H1 (cell line): ENCODE data around the gene AMN1. TPM values are rescaled to one million over a fixed set of nuclear protein-coding genes. Genes with fewer than 3 reads are reported as not detected.
"Not testable (repeated sequence)": the region's sequence is repeated elsewhere in the genome, so short reads cannot be mapped to it uniquely, and the experiment has no call there.

Experiments
- CTCF ChIA-PET: fragments of 300-600 bp; sonication (Branson Sonifier 250); formaldehyde crosslinking; loops from one replicate; lab custom pipeline; 2021; ENCODE audit not compliant: partially characterized antibody; lab: Charles Lee
- POLR2A ChIA-PET: fragments of 300-600 bp; sonication (Branson Sonifier 250); formaldehyde crosslinking; loops from one replicate; lab custom pipeline; 2021; ENCODE audit warnings: inconsistent platforms; ENCODE audit not compliant: partially characterized antibody; lab: Charles Lee
- DNase-seq, 2 experiments: peaks; one replicate each; pipeline versions ENCODE4 v3.0.0 to v3.0.0-alpha.2; 2010 to 2022; ENCODE audit warnings: low spot score in 2 of 2, low read depth in 1 of 2, mixed read lengths in 1 of 2
- FAIRE-seq: peaks from 2 replicates; lab custom pipeline; 2011; peaks lifted over from hg19 to GRCh38; lab: Jason Lieb, UNC
- H2AFZ ChIP-seq: 2 replicates; pipeline ENCODE4 v1.8.1; 2012; ENCODE audit warnings: low read length, inconsistent platforms
- H2AK5ac ChIP-seq: 2 replicates; pipeline ENCODE4 v1.6.1; 2013; ENCODE audit warnings: low read depth, low read length
- H2BK120ac ChIP-seq: replicated peaks from 2 replicates; pipeline ENCODE3; 2013; ENCODE audit warnings: low read depth, low read length, inconsistent platforms
- H2BK12ac ChIP-seq: 2 replicates; pipeline ENCODE4 v1.6.1; 2013; ENCODE audit warnings: low read depth, low read length
- H2BK15ac ChIP-seq: 2 replicates; pipeline ENCODE4 v1.6.1; 2013; ENCODE audit warnings: low read length
- H2BK20ac ChIP-seq: 2 replicates; pipeline ENCODE4 v1.6.1; 2013; ENCODE audit warnings: low read length
- H2BK5ac ChIP-seq: 2 replicates; pipeline ENCODE4 v1.6.1; 2013; ENCODE audit warnings: low read depth, low read length
- H3K14ac ChIP-seq: 2 replicates; pipeline ENCODE4 v1.6.1; 2013; ENCODE audit warnings: inconsistent platforms; ENCODE audit not compliant: insufficient read length
- H3K18ac ChIP-seq: 2 replicates; pipeline ENCODE4 v1.6.1; 2013; ENCODE audit warnings: low read length; ENCODE audit errors: extremely low read depth
- H3K23ac ChIP-seq: 2 replicates; pipeline ENCODE4 v1.6.1; 2013; ENCODE audit warnings: inconsistent platforms; ENCODE audit not compliant: insufficient read length
- H3K23me2 ChIP-seq: 2 replicates; pipeline ENCODE4 v1.6.1; 2013; ENCODE audit warnings: low read depth, low read length
- H3K27ac ChIP-seq: 2 replicates; pipeline ENCODE4 v1.6.1; 2011; ENCODE audit warnings: low read depth, low read length, inconsistent platforms
- H3K27me3 ChIP-seq, 4 experiments: replicated peaks in 1 of 4; 1 replicate in 1 of 4; 2 replicates in 3 of 4; pipeline versions ENCODE4 v1.6.1 to v1.8.1; 2011 to 2013; ENCODE audit warnings: low read length in 3 of 4, mild to moderate bottlenecking in 3 of 4, inconsistent platforms in 2 of 4, mixed read lengths in 2 of 4, moderate library complexity in 1 of 4; ENCODE audit not compliant: control insufficient read depth in 3 of 4, insufficient read depth in 3 of 4; ENCODE audit errors: extremely low read depth in 1 of 4
- H3K36me3 ChIP-seq, 4 experiments: 2 replicates each; pipeline versions ENCODE4 v1.6.1 to v1.8.1; 2011 to 2013; ENCODE audit warnings: mild to moderate bottlenecking in 4 of 4, low read length in 3 of 4, moderate library complexity in 2 of 4, control low read depth in 1 of 4, inconsistent platforms in 1 of 4; ENCODE audit not compliant: insufficient read depth in 4 of 4, control insufficient read depth in 2 of 4
- H3K4ac ChIP-seq: replicated peaks from 2 replicates; pipeline ENCODE3; 2013; ENCODE audit warnings: low read length, low read depth, mixed read lengths, inconsistent platforms; ENCODE audit not compliant: insufficient read length
- H3K4me1 ChIP-seq, 4 experiments: replicated peaks in 1 of 4; 1 replicate in 1 of 4; 2 replicates in 3 of 4; pipeline versions ENCODE4 v1.6.1 to v1.8.1; 2011 to 2013; ENCODE audit warnings: low read length in 3 of 4, inconsistent platforms in 2 of 4, mixed read lengths in 1 of 4; ENCODE audit not compliant: insufficient read depth in 4 of 4, control insufficient read depth in 3 of 4
- H3K4me2 ChIP-seq, 2 experiments: 2 replicates each; pipeline versions ENCODE4 v1.6.1 to v1.8.1; 2011 to 2013; ENCODE audit warnings: low read depth in 2 of 2, low read length in 2 of 2, control low read depth in 1 of 2, inconsistent platforms in 1 of 2, mild to moderate bottlenecking in 1 of 2; ENCODE audit not compliant: insufficient read depth in 1 of 2
- H3K4me3 ChIP-seq, 4 experiments: fragments of 200-600, 300-600 bp in 1 of 4; sonication (generic), shearing (Covaris generic), sonication (Bioruptor Twin) in 1 of 4; 2 replicates each; pipeline versions ENCODE4 v1.5.1 to v1.8.1; 2011 to 2016; ENCODE audit warnings: low read length in 4 of 4, low read depth in 3 of 4, control low read depth in 2 of 4, inconsistent platforms in 2 of 4, mild to moderate bottlenecking in 2 of 4, mixed read lengths in 1 of 4, moderate library complexity in 1 of 4; ENCODE audit not compliant: insufficient read depth in 2 of 4; ENCODE audit errors: extremely low read depth in 1 of 4
- H3K56ac ChIP-seq: replicated peaks from 2 replicates; pipeline ENCODE3; 2013; ENCODE audit warnings: low read depth, mild to moderate bottlenecking, mixed read lengths, low read length, inconsistent platforms; ENCODE audit not compliant: insufficient read length
- H3K79me1 ChIP-seq: 2 replicates; pipeline ENCODE4 v1.6.1; 2013; ENCODE audit warnings: low read depth, low read length, control low read depth
- H3K79me2 ChIP-seq, 2 experiments: 2 replicates each; pipeline versions ENCODE4 v1.6.1 to v1.8.1; 2012 to 2013; ENCODE audit warnings: low read length in 2 of 2, mild to moderate bottlenecking in 2 of 2, inconsistent platforms in 1 of 2; ENCODE audit not compliant: insufficient read depth in 2 of 2, control insufficient read depth in 1 of 2
- H3K9ac ChIP-seq, 4 experiments: replicated peaks in 1 of 4; 1 replicate in 1 of 4; 2 replicates in 3 of 4; pipeline versions ENCODE4 v1.6.1 to v1.8.1; 2011 to 2013; ENCODE audit warnings: low read depth in 3 of 4, low read length in 3 of 4, control low read depth in 2 of 4, mild to moderate bottlenecking in 2 of 4, moderate library complexity in 2 of 4, inconsistent platforms in 1 of 4; ENCODE audit errors: extremely low read depth in 1 of 4
- H3K9me3 ChIP-seq, 2 experiments: 2 replicates each; pipeline versions ENCODE4 v1.6.1 to v1.8.1; 2012 to 2013; ENCODE audit warnings: mild to moderate bottlenecking in 2 of 2, moderate library complexity in 2 of 2, control low read depth in 1 of 2, inconsistent platforms in 1 of 2, low read depth in 1 of 2, low read length in 1 of 2, mixed read lengths in 1 of 2; ENCODE audit not compliant: insufficient read depth in 2 of 2
- H4K20me1 ChIP-seq, 2 experiments: replicated peaks in 1 of 2; 2 replicates each; pipeline versions ENCODE3 to v1.8.1; 2011 to 2013; ENCODE audit warnings: inconsistent platforms in 2 of 2, low read length in 2 of 2, mild to moderate bottlenecking in 1 of 2; ENCODE audit not compliant: insufficient read depth in 2 of 2, control insufficient read depth in 1 of 2
- H4K5ac ChIP-seq: 2 replicates; pipeline ENCODE4 v1.6.1; 2013; ENCODE audit warnings: low read length, low read depth, mixed read lengths, inconsistent platforms; ENCODE audit not compliant: insufficient read length
- H4K8ac ChIP-seq: 2 replicates; pipeline ENCODE4 v1.8.0; 2013; ENCODE audit warnings: mild to moderate bottlenecking, moderate library complexity, low read length, inconsistent platforms; ENCODE audit not compliant: insufficient read depth; ENCODE audit errors: extremely low read depth
- H4K91ac ChIP-seq: replicated peaks from 2 replicates; pipeline ENCODE3; 2013; ENCODE audit warnings: low read length, mixed read lengths, inconsistent platforms; ENCODE audit not compliant: insufficient read length
- WGBS, 2 experiments: shearing (Covaris generic) in 1 of 2; methylation state at CpG; one replicate each; pipeline versions ENCODE4 v1.1.6 to v1.1.7; 2013 to 2015; ENCODE audit warnings: low lambda C conversion rate in 2 of 2, mixed read lengths in 2 of 2, inconsistent platforms in 1 of 2, low coverage in 1 of 2, missing lambda C conversion rate in 1 of 2; ENCODE audit not compliant: insufficient replicate concordance in 2 of 2, insufficient coverage in 1 of 2, insufficient read length in 1 of 2; ENCODE audit errors: extremely low coverage in 1 of 2, missing lambda C conversion rate in 1 of 2; 5-methylcytosine and 5-hydroxymethylcytosine counted together
- polyA plus RNA-seq, 7 experiments: library from polyadenylated mRNA; depleted of rRNA in 3 of 7; stranded (reverse) in 5 of 7; unstranded in 2 of 7; fragments of >200 nt in 5 of 7; fragments of 200-250 nt in 2 of 7; gene quantifications; 1 replicate in 5 of 7; 2 replicates in 1 of 7; 4 replicates in 1 of 7; pipeline versions ENCODE4 v1.2.1 to v1.2.3, GENCODE V29; 2011 to 2013; ENCODE audit warnings: missing spikeins in 2 of 7, mixed read lengths in 2 of 7
- total RNA-seq: library from RNA; stranded (reverse); fragmentation: NEBNext Ultra II Directional; extraction: Animal tissue kit (Norgen Biotek cat#: 25700); gene quantifications from 2 replicates; pipeline ENCODE4 v1.2.1, GENCODE V29; 2021

AMN1 gene
- total and polyA plus RNA-seq, 2 of the 8 experiments (the other 6 are each of a cell fraction or from before 2014, with no cell fraction given) = 7.5 to 13.8 TPM

GRCh38 chr12:31758297-31758696, 29.5 kb upstream of the AMN1 start:
- H3K4me1 ChIP-seq, FAIRE-seq, H2BK120ac ChIP-seq, H2BK5ac ChIP-seq, H3K4me3 ChIP-seq, H4K5ac ChIP-seq, H4K91ac ChIP-seq, H3K9me3 ChIP-seq, DNase-seq, H3K14ac ChIP-seq, H3K79me2 ChIP-seq, H3K36me3 ChIP-seq, H3K79me1 ChIP-seq, H4K20me1 ChIP-seq, H3K23me2 ChIP-seq, H4K8ac ChIP-seq, H3K4me2 ChIP-seq, POLR2A ChIA-PET, H2BK20ac ChIP-seq, H3K27ac ChIP-seq, H2AK5ac ChIP-seq, H3K4ac ChIP-seq, H3K18ac ChIP-seq, H3K56ac ChIP-seq, H2BK15ac ChIP-seq, H3K23ac ChIP-seq, H3K9ac ChIP-seq, H2AFZ ChIP-seq, H3K27me3 ChIP-seq: not testable (repeated sequence)
- WGBS, 2 experiments = 93% methylated on average over 5 of the region's 5 CpGs; no CpG with 5 or more reads in 1 of the 2 experiments
- CTCF ChIA-PET = interaction anchor here (0.6 kb wide), 1 partner anchor 514 kb away, joined by 4 read pairs; no protein-coding TSS in a partner anchor
- peak overlapping the region; percentile 39; the same call in 1 of the 2 replicates for H2BK12ac ChIP-seq
